Measurements from ENCODE around the gene TMPRSS15.

TMPRSS15 gene

GRCh38 chr21:18235545-18235944 lies 168.0 kb downstream of the TMPRSS15 start:
- no peaks in the 10 kb centered on the region for H3K4me1 ChIP-seq (ENCODE audit: control insufficient read depth, insufficient read depth, low read length)
- H3K27me3 ChIP-seq (ENCODE audit: control insufficient read depth, insufficient read depth, low read length) = no peaks in the 10 kb centered on the region
- H3K36me3 ChIP-seq (ENCODE audit: control insufficient read depth, insufficient read depth, low read length) = no peaks in the 10 kb centered on the region
- no peak overlapping the region for H3K9ac ChIP-seq (ENCODE audit: low read depth, low read length)
- no peaks in the 10 kb centered on the region for H3K9me3 ChIP-seq (ENCODE audit: control insufficient read depth, insufficient read depth, low read length)
- no peak overlapping the region for H3K4me3 ChIP-seq (ENCODE audit: low read depth, low read length)

GRCh38 chr21:18228060-18228739 lies 175.4 kb downstream of the TMPRSS15 start:
- H3K27me3 ChIP-seq (ENCODE audit: control insufficient read depth, insufficient read depth, low read length) = no peaks in the 10 kb centered on the region
- H3K9ac ChIP-seq (ENCODE audit: low read depth, low read length) = no peak overlapping the region
- no peaks in the 10 kb centered on the region for H3K36me3 ChIP-seq (ENCODE audit: control insufficient read depth, insufficient read depth, low read length)
- no peak overlapping the region for H3K4me3 ChIP-seq (ENCODE audit: low read depth, low read length)
- H3K4me1 ChIP-seq (ENCODE audit: control insufficient read depth, insufficient read depth, low read length) = no peaks in the 10 kb centered on the region
- no peaks in the 10 kb centered on the region for H3K9me3 ChIP-seq (ENCODE audit: control insufficient read depth, insufficient read depth, low read length)

- H3K9me3 ChIP-seq (ENCODE audit: control insufficient read depth, insufficient read depth, low read length) = no peaks in the 10 kb centered on the region
- no peak overlapping the region for H3K4me3 ChIP-seq (ENCODE audit: low read depth, low read length)
- no peaks in the 10 kb centered on the region for H3K36me3 ChIP-seq (ENCODE audit: control insufficient read depth, insufficient read depth, low read length)
Observed at GRCh38 chr21:18222346-18222745, 181.2 kb downstream of the TMPRSS15 start.

GRCh38 chr21:18220498-18220897 lies 183.1 kb downstream of the TMPRSS15 start:
- Histone ChIP-seq H3K4me1 (ENCODE audit: control insufficient read depth, insufficient read depth, low read length) (no peaks in the 10 kb centered on the region), H3K27me3 (ENCODE audit: control insufficient read depth, insufficient read depth, low read length) (no peaks in the 10 kb centered on the region), H3K9ac (ENCODE audit: low read depth, low read length) (no peak overlapping the region), H3K4me3 (ENCODE audit: low read depth, low read length) (no peak overlapping the region), H3K36me3 (ENCODE audit: control insufficient read depth, insufficient read depth, low read length) (no peaks in the 10 kb centered on the region), H3K9me3 (ENCODE audit: control insufficient read depth, insufficient read depth, low read length) (no peaks in the 10 kb centered on the region)

More at GRCh38 chr21:18222346-18222745, 181.2 kb downstream of the TMPRSS15 start:
- Histone ChIP-seq H3K9ac (ENCODE audit: low read depth, low read length) (no peak overlapping the region), H3K27me3 (ENCODE audit: control insufficient read depth, insufficient read depth, low read length) (no peaks in the 10 kb centered on the region), H3K4me1 (ENCODE audit: control insufficient read depth, insufficient read depth, low read length) (no peaks in the 10 kb centered on the region)

All from iPS-15b (cell line).